ENCODE results near the gene FSD2.

- TF ChIP-seq CTCF (IDR thresholded peaks at IDR 0.05; ENCODE audit: low read length) (no peak), EZH2 (IDR thresholded peaks at IDR 0.05; ENCODE audit: borderline replicate concordance, low read length) (no peak)
These were observed 48.7 kb upstream of the FSD2 start for GRCh38 chr15:82854554-82854953.
